Fibroblast of the conjunctiva (primary cell): ENCODE results near the gene TMEM209.
"Not testable (repeated sequence)": the region's sequence is repeated elsewhere in the genome, so short reads cannot be mapped to it uniquely, and the experiment has no call there.

Experiments
- DNase-seq: peaks from one replicate; pipeline ENCODE4 v3.0.0-alpha.2; 2010; ENCODE audit warnings: low read depth

The TMEM209 gene

DNA sequence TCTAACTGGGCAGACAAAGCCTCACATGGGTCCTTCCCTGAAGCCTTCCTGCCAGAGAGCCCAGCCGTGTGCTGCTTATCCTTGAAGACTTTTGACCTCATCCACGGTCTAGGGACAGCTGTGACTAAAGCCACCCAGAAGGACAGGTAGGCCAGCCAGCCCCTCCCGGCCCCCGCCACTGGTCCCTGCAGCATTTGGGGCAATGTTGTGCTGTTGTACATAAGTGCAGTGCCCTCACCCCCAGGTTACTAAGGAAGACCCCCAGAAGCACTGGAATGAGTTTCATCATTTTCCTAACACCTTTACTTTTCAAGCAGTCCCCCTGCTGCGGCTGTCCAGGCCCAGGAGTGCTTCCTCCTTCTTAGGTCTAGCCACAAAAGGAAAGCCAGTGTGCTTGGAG, 43.0 kb downstream of the TMEM209 start:
- no peak for DNase-seq

DNA sequence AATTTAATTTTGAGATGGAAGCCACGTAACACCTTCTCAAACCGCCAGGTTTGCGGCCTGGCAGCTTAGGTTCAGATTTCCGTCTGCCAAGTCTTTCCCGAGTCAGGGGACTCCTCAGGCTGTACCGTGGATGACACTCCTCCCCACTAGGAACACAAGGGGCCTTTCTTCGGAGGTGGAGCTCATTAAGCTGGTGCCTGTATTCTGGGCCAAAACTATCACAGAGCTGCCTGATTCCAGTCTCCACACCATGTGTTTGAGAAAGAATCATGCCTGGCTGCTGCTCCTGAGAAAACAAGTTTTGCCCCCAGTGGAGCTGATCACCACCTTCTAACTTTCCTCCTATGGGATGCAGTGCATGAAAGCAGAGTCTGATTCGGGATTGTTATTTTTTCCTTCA, 44.8 kb downstream of the TMEM209 start:
- DNase-seq, result no peak

DNA sequence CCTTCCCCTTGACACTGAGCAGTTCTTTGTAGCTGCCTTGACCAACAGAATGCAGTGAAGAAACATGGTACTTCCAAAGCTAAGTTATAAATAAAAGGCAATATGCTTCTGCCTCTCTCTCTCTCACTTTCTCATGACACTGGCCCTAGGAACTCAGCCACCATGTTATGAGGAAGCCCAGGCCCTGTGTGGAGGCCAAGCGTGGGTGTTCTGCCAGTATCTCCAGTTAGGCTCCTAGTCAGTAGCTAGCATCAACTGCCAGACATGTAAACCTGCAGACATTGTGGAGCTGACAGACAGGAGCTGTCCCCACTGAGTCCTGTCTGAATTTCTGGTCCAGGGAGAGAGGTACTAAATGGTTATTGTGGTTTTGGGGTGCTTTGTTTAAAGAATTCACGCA, 45.2 kb downstream of the TMEM209 start:
- DNase-seq, result no peak

DNA sequence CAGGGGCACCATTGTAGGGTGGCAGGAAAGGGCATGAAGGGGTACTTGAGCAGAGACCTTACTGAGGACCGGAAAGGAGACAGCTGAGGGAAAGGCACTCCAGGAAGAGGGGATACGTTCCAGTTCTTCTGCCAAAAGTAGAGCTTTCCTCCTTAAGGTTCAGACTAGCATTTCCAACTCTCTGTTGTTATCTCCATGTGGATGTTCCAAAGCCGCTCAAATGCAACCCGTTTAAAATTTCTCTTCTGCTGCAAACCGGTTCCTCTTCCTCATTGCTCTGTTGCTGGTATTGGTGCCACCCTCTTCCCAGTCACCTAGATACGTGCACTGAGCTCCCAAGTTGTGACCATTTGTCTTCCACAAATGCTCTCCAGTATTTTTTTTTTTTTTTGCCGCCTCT, 47.5 kb downstream of the TMEM209 start:
- no peak for DNase-seq

DNA sequence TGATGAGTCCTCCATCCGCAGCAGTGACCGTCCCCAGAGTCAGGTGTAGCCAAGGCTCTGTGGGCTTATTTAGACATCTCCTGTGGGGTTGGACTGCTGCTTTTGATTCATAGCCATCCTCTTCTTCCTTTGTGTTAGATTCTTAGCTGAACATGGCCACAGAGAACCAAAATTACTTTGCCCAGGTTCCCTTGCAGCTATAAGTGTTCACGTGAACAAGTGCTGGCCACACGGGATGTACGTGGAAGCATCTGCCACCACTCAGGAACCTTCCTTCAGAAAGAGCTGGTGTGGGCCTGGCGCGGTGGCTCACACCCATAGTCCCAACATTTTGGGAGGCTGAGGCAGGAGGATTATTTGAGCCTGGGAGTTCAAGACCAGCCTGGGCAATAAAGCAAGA, 49.1 kb downstream of the TMEM209 start:
- no peak for DNase-seq

DNA sequence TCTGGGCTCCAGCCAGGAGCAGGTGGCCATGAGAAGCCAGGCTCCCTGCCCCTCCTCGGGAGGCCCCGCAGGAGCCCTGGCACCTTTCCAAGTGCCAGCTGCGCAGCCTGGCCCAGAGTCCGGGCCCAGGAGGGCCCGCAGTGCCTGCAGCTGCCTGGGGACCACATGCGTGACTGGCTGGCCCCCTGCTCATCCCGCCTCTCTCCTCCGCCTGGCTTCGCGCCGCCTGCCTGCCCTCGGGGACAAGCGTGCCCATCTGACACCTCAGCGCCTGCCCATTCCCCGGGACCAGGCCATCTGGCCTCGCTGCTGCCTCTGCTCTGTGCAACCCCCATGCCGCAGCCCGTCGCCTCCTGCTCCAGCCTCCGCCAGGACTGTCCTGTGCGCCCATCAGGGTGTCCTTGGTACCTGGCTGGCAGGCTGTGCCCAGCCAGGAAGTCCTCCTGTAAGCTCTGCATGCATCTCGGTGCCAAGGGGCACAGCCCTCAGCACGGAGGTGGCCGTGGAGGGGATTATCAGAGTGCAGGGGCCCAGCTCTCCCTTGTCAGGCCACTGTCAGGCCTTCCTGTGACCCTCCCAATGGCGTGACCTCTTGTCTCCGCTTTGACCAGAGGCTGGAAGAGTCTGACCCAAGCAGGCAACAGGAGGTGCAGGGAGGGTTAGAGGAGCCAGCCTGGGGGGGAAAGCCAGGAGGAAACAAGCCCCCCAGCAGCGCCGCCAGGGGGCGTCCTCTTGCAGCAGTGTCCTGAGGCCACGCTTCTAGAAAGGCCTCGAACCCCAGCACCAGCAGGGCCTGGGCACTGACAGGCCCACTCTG, 50.5 kb downstream of the TMEM209 start:
- DNase-seq, result no peak

DNA sequence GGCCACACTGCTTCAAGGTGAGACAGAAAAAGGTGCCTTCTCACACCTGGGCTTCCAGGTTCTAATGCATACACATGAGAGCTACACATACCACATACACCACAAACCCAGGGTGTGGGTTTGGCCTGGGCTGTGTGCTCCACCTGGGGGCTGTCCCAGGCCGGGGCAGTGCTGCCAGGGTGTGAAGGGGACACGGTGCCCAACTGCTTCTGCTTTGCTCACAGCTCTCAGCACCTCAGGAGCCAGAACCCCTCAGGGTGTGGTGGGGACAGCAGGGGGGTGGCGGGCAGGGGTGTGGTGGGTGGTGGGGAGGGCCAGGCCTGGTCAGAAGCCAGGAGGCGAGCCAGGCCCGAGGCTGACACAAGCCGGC, 51.1 kb downstream of the TMEM209 start:
- no peak for DNase-seq

DNA sequence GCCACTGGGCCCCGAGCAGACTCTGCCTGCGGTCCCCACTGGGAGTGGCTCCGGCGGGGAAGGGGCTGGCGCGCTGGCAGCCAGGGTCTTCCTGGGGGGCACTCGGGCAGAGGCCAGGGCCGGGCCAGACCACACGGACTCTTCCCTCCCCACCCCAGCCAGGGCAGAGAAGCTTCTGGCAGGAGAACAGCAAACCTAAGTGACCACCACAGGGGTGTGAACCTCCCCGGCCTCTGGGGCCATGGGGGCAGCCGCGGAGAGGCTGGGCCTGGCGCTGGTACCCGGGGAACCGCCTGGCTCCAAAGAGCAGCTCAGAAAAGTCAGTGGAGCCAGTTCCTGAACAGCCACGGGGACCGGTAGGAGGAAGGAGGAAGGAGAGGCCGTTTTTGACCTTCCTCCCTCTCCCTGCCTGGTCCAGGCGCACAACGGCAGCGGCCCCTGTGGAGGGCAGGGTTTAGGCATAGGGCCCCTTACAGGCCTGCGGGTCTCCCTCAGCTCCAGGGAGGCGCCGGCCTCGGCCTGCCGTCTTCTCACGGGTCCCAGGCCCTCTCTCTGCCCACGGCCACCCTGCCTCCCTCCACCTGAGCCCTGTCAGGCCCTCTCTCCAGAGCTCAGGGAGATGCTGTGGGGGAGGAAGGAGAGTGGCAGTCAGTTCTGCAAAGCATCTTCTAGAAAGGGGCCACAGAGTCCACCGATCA, 51.8 kb downstream of the TMEM209 start:
- DNase-seq, result no peak

DNA sequence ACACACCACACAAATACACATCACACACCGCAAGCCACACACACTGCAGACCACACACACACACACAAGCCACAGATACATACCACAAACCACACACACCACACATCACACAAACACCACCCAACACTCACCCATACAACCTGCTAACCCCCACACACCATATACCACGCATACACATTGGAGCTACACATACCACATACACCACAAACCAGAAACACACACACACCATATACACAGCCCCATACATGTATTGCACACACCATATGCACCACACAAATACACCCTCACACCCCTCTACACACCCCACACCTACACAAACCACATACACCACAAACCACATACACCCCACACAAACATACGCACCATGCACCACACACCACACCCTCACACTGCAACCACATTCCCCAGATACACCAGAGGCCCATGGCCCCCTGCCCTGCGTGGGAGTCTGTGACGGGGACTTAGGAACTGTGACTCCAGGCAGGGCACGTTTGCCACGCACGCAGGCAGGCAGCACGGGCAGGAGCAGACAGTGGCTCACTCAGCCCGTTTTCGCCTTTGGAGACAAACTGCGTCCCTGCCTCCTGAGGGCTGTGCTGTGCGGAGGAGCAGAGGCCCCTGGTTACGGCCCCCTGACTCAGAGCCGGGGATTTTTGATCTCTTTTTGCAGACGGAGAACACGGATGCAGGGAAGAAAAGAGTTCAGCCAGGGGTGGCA, 52.6 kb downstream of the TMEM209 start:
- no peak for DNase-seq

DNA sequence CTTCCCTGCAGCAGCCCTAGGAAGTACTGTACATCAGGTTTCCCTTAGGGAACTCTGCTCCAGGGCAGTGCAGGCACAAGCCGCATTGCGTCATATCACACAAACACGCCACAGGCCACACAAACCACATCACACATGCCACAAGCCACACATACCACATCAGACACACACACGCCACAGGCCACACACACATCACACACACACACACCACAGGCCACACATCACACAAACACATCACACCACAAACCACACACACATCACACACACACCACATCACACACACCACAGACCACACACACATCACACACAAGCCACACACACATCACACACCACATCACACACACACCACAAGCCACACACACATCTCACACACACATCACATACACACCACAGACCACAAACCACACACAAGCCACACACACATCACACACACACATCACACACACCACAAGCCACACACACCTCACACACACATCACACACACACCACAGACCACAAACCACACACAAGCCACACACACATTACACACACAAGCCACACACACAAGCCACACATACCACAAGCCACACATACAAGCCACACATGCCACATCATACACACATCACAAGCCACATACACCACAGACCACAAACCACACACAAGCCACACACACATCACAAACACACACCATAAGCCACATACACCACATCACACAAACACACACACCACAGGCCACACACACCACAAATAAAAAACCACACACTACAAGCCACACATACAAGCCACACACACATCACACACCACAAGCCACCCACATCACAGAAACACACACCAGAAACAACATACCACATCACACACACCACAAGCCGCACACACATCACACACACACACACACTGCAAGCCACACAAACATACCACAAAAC, 53.4 kb downstream of the TMEM209 start:
- no peak for DNase-seq

DNA sequence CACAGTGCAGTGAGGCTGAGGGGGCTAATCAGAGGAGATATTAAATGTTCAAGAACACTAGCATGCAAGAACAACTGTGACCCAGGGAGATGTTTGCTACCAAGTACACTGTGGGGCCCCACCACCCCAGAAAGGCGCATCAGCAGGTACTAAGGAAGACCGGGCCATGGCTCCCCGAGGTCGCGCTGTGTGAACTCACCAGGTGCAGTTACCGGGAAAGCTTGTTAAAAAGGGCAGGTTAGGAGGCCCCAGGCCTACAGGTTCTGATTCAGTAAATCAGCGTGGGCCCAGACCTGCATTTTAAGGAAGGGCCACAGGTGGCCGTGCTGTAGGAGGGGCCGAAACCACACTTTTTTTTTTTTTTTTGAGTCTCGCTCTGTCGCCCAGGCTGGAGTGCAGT, 54.6 kb downstream of the TMEM209 start:
- DNase-seq, result no peak

DNA sequence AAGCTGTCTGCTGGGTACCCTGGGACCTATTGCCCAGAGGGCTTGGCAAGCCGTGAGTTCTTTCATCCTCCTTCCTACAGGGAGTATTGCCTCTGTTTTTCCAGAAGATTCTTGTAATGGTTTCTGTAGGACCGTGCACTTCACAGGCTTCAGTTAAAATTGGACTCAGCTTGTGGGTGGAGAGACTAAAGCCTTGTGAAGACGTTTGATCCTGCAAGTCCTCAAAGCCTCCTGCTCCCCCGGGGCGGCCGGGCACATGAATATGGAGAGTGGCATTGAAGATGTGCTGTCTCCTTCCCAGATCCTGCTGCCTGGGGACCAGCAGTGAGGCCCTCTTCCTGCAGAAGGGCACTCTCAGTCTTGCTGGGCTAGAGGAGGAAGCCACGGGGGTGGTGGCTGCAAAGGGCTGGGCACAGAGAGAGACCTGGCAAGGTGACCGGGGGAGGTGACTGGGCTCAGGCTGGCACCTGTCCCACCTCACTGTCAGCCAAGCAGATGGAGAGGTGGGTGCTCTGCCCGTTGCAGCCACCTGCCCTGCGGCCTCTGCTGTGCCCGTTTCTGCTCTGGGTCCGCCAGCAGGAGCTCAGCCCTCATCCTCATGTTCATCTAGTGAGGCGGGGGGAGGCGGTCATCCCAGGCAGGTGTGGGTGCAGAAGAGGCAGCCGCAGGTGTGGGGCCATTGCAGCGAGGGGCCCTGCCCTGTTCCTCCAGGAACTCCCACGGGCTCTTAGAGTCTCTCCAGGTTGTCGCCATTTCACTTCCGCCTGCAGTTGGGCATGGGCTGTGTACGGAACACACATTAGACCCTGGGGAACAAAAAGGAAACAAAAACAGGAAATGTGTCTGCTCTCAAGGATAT, 55.7 kb downstream of the TMEM209 start:
- no peak for DNase-seq

DNA sequence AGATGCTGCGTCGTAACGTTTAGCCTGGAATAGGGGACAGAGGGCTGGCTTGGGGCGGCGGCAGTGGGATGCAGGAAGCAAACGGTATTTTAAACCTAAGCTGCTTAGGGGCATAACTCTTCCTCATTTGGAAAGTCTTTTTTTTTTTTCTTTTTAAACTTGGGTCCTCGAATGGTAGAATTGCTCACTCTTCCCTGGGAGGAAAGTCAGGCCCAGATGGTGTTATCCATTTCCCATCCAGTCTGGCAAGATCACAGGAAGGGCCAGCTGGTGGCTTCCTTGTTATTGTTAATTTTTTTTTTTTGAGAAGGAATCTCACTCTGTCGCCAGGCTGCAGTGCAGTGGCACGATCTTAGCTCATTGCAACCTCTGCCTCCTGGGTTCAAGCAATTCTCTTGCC, 56.6 kb downstream of the TMEM209 start:
- no peak for DNase-seq

DNA sequence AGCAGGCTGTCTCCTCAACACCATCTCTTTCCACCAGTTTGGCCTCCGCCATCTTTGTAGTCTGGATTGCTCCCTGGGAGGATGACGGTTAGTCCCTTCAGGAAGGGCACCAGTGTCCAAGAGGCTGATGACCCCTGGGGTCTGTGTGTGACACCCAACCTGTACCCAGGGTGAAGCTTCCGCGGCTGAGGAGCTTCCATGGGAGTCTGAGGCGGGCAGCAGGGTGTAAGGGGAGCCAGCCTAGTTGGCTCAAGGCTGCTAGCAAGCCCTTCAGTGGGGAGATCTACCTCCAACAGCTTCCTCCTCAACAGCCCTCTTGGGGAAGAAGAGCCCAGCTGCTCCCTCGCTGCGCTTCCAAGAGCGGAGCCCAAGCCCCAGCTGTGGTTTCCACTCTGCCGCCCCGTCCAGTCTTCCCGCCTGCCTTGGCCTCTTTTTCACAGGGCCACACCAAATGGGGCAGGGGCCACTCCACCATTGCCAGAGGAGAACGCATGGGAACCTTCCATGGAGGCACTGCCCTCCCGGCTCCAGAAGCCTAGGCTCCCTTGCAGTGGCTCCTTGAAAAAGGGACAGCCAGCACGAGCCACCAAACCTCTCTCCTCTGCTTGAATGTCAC, 57.4 kb downstream of the TMEM209 start:
- DNase-seq, result no peak

DNA sequence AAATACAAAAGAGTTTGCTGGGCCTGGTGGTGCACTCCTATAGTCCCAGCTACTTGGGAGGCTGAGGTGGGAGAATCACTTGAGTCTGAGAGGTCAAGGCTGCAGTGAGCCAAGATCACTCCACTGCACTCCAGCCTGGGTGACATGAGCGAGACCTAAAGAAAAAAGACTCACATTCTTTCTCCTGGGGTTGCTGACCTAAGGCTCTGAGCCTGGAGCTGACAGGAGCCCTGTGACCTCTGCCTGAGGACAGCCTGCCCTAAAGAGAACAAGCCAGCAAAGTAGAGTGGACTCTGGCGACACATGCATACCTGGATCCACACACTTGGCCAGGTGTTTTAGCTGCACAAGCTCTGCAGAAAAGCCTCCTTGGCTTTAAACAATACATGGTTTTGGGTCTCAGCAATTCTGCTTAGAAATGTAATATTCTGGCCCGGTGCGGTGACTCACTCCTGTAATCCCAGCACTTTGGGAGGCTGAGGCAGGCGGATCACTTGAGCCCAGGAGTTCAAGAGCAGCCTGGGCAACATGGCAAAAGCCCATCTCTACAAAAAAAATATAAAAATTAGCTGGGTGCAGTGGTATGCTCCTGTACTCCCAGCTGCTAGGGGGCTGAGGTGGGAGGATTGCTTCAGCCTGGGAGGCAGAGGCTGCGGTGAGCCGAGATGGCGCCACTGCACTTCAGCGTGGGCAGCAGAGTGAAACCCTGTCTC, 58.4 kb downstream of the TMEM209 start:
- no peak for DNase-seq

DNA sequence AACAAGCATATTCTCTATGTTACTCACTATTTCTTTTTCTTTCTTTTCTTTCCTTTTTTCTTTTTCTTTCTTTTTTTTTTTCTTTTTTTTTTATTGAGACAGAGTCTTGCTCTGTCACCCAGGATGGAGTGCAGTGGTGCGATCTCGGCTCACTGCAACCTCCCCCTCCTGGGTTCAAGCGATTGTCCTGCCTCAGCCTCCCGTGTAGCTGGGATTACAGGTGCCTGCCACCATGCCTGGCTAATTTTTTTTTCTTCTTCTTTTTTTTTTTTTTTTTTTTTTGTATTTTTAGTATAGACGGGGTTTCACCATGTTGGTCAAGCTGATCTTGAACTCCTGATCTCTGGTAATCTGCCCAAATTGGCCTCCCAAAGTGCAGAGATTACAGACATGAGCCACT, 59.1 kb downstream of the TMEM209 start:
- DNase-seq, result not testable (repeated sequence)

DNA sequence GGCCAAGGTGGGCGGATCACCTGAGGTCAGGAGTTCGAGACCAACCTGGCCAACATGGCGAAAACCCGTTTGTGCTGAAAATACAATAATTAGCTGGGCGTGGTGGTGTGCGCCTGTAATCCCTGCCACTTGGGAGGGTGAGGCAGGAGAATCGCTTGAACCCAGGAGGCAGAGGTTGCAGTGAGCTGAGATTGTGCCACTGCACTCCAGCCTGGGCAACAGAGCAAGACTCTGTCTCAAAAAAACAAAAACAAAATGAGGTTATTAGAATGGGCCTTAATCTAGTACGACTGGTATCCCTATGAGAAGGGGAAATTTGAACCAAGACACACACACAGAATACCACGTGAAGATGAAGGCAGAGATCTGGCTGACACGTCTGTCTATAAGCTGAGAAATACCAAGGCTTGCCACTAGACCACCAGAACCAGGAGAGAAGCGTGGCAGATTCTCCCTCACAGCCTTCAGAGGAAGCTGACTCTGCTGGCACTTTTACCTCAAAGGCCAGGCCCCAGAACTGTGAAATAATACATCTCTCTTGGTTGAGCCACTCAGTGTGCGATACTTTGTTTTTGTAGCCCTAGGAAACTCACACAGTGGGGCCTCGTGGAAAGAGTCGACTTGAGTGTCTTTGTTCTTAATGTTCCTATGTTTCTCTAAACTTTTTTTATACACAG, 59.6 kb downstream of the TMEM209 start:
- DNase-seq, result no peak

DNA sequence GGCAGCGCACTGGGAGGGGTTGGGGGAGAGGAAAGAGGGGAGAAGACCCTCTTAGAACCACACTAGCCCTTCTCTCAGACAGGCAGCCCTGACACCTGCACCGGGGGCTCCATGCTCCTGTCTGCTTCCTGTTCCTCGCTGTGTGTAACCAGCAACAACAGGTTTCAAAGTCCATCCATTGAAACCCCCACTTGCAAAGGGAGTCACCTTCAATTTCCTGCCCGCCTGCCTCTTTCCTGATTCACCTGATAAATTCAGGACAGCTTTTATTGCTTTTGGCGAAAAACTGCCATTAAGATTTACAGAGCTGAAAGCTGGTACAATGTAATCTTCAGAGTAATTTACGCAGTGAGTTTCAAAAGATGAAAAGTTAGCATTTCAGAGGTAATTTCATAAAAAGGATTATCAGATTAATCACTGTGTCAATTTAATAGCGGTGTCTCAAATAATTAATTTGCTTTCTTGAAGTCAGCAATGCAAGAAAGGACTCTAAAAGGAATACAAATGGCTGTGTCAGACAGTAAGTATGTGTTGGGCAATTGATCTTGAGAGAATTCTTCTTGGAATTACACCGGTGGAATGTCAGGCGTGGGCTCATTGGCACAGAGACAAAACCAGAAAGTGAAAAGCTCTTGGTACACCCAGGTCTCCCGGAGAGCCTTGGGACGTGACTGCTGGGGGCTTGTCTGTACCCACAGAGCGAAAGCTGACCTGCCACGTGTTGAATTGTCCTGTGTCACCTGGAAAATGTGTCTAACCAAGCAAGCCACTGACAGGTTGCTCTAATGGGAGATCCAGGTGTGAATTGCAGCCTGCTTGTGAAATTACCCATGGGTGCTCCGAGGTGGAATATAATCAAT, 60.7 kb downstream of the TMEM209 start:
- no peak for DNase-seq

DNA sequence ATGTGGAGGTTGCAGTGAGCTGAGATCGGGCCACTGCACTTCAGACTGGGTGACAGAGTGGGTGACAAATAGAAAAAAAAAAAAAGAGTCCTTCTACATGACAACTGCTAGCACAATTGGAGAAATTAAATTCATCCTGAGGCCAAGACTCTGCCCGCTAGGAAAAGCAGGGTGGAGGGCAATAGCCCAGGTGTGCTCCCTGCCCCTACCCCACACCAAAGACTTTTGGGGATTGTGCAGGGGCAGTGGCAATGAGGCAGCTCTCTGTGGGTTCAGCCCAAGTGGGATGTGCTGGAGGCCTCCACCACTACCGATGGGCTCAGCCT, 61.3 kb downstream of the TMEM209 start:
- DNase-seq, result no peak
